ENCODE data around the gene OR5AR1. TPM values are rescaled to one million over a fixed set of nuclear protein-coding genes. Genes with fewer than 3 reads are reported as not detected.

Gene OR5AR1
- total RNA-seq, result not detected

DNA sequence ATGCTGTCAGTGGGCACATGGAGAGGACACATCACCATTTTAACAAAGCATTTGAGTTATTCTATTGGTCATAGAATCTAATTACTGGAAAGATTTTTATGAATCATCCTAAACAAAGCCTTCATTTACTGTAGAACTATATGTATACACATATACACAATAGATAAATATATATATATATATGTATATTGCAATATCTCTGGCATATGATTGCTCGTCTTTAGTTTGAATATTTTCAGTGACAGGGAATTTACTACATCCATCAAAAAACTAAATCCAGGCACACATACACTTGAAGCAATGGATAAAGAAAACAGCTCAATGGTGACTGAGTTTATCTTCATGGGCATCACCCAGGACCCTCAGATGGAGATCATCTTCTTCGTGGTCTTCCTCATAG lies at the start of gene OR5AR1:
Gene OR5AR1 (plus strand): TSS at position 301 of the 400 bp plus-strand sequence. CDS start 0 bp downstream, at position 301.
- Histone ChIP-seq H3K36me3 (no peaks in the 10 kb centered on the region), H3K9me3 (no peaks in the 10 kb centered on the region), H3K27me3 (no peaks in the 10 kb centered on the region), H3K4me1 (no peaks in the 10 kb centered on the region), H3K4me3 (no peak within 1 kb of the TSS), H3K27ac (no peak within 1 kb of the TSS)
- TF ChIP-seq, protein P1, sequence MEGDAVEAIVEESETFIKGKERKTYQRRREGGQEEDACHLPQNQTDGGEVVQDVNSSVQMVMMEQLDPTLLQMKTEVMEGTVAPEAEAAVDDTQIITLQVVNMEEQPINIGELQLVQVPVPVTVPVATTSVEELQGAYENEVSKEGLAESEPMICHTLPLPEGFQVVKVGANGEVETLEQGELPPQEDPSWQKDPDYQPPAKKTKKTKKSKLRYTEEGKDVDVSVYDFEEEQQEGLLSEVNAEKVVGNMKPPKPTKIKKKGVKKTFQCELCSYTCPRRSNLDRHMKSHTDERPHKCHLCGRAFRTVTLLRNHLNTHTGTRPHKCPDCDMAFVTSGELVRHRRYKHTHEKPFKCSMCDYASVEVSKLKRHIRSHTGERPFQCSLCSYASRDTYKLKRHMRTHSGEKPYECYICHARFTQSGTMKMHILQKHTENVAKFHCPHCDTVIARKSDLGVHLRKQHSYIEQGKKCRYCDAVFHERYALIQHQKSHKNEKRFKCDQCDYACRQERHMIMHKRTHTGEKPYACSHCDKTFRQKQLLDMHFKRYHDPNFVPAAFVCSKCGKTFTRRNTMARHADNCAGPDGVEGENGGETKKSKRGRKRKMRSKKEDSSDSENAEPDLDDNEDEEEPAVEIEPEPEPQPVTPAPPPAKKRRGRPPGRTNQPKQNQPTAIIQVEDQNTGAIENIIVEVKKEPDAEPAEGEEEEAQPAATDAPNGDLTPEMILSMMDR (IDR thresholded peaks at IDR 0.05), result no peak
- TF ChIP-seq POLR2A (IDR thresholded peaks at IDR 0.05), result no peak
- no peak for DNase-seq

DNA sequence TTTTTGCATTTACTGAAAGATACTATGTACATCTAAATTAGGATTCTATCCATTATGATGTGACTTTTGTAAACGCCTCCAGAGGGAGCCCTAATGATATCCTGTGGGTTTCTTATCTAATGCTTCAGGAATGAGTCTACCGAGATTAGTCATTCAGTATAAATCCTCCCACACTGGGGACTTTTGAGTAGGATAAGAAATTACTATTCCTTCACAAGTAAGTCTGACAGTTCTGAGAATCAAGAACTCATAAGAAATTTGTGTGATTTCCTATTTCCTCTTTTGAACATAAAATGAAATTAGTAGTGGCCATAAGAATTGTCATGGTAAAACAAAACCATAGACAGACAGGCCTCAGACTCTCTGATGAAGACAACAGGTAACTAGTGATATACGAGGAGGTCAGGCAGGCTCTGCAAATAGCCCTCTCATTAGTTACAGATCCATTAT lies 38.8 kb upstream of the OR5AR1 start:
- no peaks in the 10 kb centered on the region for H3K27me3 ChIP-seq
- no peaks in the 10 kb centered on the region for H3K4me1 ChIP-seq
- no peak for DNase-seq
- no peaks in the 10 kb centered on the region for H3K9me3 ChIP-seq
- no peak overlapping the region for H3K27ac ChIP-seq
- TF ChIP-seq, protein P1 (IDR thresholded peaks at IDR 0.05), result peak in 4 of 6 experiments; percentile 27 to 68 (median 54)
- TF ChIP-seq POLR2A (IDR thresholded peaks at IDR 0.05), result no peak
- no peaks in the 10 kb centered on the region for H3K36me3 ChIP-seq
- H3K4me3 ChIP-seq, result no peak overlapping the region

DNA sequence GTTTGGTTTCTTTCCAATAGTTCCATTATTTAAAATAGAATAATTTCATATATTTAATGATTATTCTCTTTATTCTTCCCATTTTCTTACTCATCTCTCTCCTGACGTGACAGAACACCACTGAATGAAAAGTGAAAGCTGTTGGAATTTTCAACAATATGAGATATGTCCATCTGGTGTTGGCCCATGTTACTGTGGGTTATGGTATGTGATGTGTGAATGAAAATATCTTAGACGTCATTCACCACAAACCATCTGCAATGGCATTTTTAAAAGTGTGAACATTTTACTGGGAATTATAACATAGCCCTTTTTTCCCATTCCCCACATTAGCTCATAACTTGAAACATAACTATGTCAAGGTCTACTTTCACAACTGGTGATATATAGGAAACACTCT lies 37.5 kb upstream of the OR5AR1 start:
- Histone ChIP-seq H3K9me3 (no peaks in the 10 kb centered on the region), H3K27me3 (no peaks in the 10 kb centered on the region), H3K4me3 (no peak overlapping the region), H3K36me3 (no peaks in the 10 kb centered on the region), H3K4me1 (no peaks in the 10 kb centered on the region), H3K27ac (no peak overlapping the region)
- DNase-seq, result no peak
- no peak for TF ChIP-seq POLR2A (IDR thresholded peaks at IDR 0.05)
- TF ChIP-seq, protein P1 (IDR thresholded peaks at IDR 0.05), result no peak

DNA sequence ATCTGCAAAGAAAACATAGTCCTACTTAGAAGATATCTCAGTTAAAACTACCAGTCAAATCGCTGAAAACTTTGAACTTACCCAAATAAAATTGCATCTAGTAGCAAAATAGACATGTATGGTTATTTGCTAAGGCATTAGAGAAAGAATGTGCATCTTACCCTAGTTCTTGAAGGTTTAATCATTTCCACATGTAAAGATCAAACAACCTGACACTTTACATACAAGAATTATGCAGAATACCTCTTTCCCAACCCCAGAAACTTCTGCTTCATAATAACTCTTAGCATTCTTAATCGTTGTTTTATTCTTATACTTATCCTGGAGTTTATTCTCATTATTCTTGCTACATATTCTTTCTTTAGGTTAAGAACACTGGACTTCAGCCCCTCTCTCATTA lies 31.2 kb upstream of the OR5AR1 start:
- Histone ChIP-seq H3K27ac (no peak overlapping the region), H3K4me3 (no peak overlapping the region), H3K9me3 (no peaks in the 10 kb centered on the region), H3K36me3 (no peaks in the 10 kb centered on the region), H3K4me1 (no peaks in the 10 kb centered on the region), H3K27me3 (no peaks in the 10 kb centered on the region)
- TF ChIP-seq, protein P1 (IDR thresholded peaks at IDR 0.05), result no peak
- TF ChIP-seq POLR2A (IDR thresholded peaks at IDR 0.05), result no peak
- DNase-seq, result no peak

DNA sequence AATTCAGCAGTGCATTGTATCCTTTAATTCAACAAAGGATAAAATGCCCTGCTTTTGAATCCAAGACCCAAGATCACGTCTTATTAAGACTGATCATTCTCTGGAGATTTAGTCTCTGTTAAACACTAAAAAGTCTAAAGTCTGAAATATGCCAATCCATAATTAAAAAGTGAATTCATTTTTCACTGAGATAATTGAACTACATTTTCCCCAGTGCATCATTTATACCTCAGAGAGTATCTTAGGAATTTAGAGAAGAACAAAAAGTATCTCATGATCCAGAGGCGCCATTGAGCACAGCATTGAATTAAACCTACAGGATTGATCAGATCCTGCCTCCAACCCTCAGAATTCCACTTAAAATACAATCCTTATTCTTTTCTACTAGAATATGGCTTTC lies 26.6 kb upstream of the OR5AR1 start:
- no peak for TF ChIP-seq POLR2A (IDR thresholded peaks at IDR 0.05)
- TF ChIP-seq, protein P1 (IDR thresholded peaks at IDR 0.05), result no peak
- no peak for DNase-seq
- no peak overlapping the region for H3K4me3 ChIP-seq
- H3K36me3 ChIP-seq, result no peaks in the 10 kb centered on the region
- H3K9me3 ChIP-seq, result no peaks in the 10 kb centered on the region
- no peak overlapping the region for H3K27ac ChIP-seq
- H3K4me1 ChIP-seq, result no peaks in the 10 kb centered on the region
- H3K27me3 ChIP-seq, result no peaks in the 10 kb centered on the region

DNA sequence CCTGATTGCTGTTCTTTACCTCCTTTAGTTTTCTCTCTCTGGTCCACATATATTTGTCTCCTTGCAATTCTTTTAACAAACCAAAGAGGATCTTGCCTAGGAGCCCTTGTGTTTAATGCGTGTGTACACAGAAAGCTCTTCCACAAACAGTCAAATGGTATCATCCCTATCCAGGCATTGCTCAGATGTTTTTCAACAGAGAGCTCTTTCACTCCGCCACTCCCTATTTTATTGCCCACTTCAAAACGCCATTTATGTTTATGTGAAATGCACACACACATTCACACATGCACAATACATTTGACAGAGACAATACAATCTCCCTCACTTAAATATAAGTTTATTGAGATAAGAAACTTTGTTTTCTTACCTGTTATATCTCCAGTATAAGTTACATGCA lies 26.0 kb upstream of the OR5AR1 start:
- TF ChIP-seq POLR2A (IDR thresholded peaks at IDR 0.05), result no peak
- TF ChIP-seq, protein P1 (IDR thresholded peaks at IDR 0.05), result no peak
- Histone ChIP-seq H3K27me3 (no peaks in the 10 kb centered on the region), H3K9me3 (no peaks in the 10 kb centered on the region), H3K27ac (no peak overlapping the region), H3K36me3 (no peaks in the 10 kb centered on the region), H3K4me3 (no peak overlapping the region), H3K4me1 (no peaks in the 10 kb centered on the region)
- DNase-seq, result no peak

Data from Peyer's patch (tissue), 4 donors.